ENCODE measurements around the gene DNAJB8.
A peak's percentile ranks its signal among the peaks of the same experiment; 100 is the strongest.

- TF ChIP-seq TEAD4 (IDR thresholded peaks at IDR 0.05) (no peak), EP300 (IDR thresholded peaks at IDR 0.05; ENCODE audit: borderline replicate concordance) (no peak), NFIC (IDR thresholded peaks at IDR 0.05) (peak; percentile 49), TCF12 (IDR thresholded peaks at IDR 0.05; ENCODE audit: low read depth) (no peak), MAX (IDR thresholded peaks at IDR 0.05) (no peak), REST (IDR thresholded peaks at IDR 0.05; ENCODE audit: low read depth) (no peak), CEBPB (IDR thresholded peaks at IDR 0.05) (no peak), YY1 (IDR thresholded peaks at IDR 0.05; ENCODE audit: low read depth) (no peak), TAF1 (IDR thresholded peaks at IDR 0.05; ENCODE audit: low read depth) (no peak), RAD21 (IDR thresholded peaks at IDR 0.05; ENCODE audit: low read depth) (no peak), CREB1 (IDR thresholded peaks at IDR 0.05; ENCODE audit: low read depth) (no peak), FOXM1 (IDR thresholded peaks at IDR 0.05; ENCODE audit: borderline replicate concordance, low read depth) (no peak)
Measured at GRCh38 chr3:128413413-128414205, 53.1 kb downstream of the DNAJB8 start.

All from Ishikawa (cell line).